ENCODE data around the gene CDKN2AIPNL.

DNA sequence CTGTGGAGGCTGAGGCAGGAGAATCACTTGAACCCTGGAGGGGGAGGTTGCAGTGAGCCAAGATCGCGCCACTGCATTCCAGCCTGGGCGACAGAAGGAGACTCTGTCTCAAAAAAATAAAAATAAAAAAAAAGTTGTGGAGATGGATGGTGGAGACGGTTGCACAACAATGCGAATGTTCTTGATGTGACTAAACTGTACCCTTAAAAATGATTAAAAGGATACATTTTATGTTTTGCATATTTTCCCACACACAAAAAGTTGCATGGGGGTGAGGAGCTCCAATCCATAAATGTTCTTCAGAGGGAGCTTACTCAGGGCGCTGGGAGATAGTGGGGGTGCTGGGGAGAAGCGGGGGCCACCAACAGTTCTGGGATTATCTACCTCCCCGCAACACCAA, 43.8 kb upstream of the CDKN2AIPNL start:
- TF ChIP-seq, protein P1, sequence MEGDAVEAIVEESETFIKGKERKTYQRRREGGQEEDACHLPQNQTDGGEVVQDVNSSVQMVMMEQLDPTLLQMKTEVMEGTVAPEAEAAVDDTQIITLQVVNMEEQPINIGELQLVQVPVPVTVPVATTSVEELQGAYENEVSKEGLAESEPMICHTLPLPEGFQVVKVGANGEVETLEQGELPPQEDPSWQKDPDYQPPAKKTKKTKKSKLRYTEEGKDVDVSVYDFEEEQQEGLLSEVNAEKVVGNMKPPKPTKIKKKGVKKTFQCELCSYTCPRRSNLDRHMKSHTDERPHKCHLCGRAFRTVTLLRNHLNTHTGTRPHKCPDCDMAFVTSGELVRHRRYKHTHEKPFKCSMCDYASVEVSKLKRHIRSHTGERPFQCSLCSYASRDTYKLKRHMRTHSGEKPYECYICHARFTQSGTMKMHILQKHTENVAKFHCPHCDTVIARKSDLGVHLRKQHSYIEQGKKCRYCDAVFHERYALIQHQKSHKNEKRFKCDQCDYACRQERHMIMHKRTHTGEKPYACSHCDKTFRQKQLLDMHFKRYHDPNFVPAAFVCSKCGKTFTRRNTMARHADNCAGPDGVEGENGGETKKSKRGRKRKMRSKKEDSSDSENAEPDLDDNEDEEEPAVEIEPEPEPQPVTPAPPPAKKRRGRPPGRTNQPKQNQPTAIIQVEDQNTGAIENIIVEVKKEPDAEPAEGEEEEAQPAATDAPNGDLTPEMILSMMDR (IDR thresholded peaks at IDR 0.05) = no peak
- TF ChIP-seq POLR2A (IDR thresholded peaks at IDR 0.05) = no peak

All from esophagus squamous epithelium (tissue), 4 donors.